ENCODE measurements around the gene PDE9A.

- no peak for TF ChIP-seq EZH2 (IDR thresholded peaks at IDR 0.05; ENCODE audit: low read depth)
- TF ChIP-seq, protein P1, sequence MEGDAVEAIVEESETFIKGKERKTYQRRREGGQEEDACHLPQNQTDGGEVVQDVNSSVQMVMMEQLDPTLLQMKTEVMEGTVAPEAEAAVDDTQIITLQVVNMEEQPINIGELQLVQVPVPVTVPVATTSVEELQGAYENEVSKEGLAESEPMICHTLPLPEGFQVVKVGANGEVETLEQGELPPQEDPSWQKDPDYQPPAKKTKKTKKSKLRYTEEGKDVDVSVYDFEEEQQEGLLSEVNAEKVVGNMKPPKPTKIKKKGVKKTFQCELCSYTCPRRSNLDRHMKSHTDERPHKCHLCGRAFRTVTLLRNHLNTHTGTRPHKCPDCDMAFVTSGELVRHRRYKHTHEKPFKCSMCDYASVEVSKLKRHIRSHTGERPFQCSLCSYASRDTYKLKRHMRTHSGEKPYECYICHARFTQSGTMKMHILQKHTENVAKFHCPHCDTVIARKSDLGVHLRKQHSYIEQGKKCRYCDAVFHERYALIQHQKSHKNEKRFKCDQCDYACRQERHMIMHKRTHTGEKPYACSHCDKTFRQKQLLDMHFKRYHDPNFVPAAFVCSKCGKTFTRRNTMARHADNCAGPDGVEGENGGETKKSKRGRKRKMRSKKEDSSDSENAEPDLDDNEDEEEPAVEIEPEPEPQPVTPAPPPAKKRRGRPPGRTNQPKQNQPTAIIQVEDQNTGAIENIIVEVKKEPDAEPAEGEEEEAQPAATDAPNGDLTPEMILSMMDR (conservative IDR thresholded peaks at IDR 0.05), result no peak
Measured at GRCh38 chr21:42682661-42683210, 29.3 kb downstream of the PDE9A start.
